SK-N-SH (cell line): ENCODE data around the gene GCLC.

ENCODE experiments used
- CTCF ChIP-seq: fragments of 200-600 bp; sonication (generic); IDR thresholded peaks from 2 replicates; pipeline ENCODE4 v1.6.1; 2017; ENCODE audit warnings: antibody characterized with exemption, mild to moderate bottlenecking, moderate library complexity
- EP300 ChIP-seq, 2 experiments: IDR thresholded peaks; 2 replicates each; pipeline versions ENCODE4 v1.4.0 to v1.6.1; 2012; ENCODE audit warnings: borderline replicate concordance in 1 of 2, low read depth in 1 of 2, low read length in 1 of 2
- EZH2phosphoT487 ChIP-seq: fragments of 200-600 bp; sonication (generic); IDR thresholded peaks from 2 replicates; pipeline ENCODE4 v1.6.1; 2017; ENCODE audit warnings: low read depth, mixed run types, mild to moderate bottlenecking, antibody characterized with exemption, moderate library complexity, borderline replicate concordance
- JUND ChIP-seq: IDR thresholded peaks from 2 replicates; pipeline ENCODE4 v1.4.0; 2012
- MAX ChIP-seq: IDR thresholded peaks from 2 replicates; pipeline ENCODE4 v1.4.0; 2012; ENCODE audit warnings: low read depth
- MXI1 ChIP-seq: IDR thresholded peaks from 2 replicates; pipeline ENCODE4 v1.6.1; 2012; ENCODE audit warnings: mild to moderate bottlenecking, low read depth, low read length, improper control_type of control experiment
- NFIC ChIP-seq: IDR thresholded peaks from 2 replicates; pipeline ENCODE4 v1.4.0; 2012; ENCODE audit warnings: borderline replicate concordance
- NRF1 ChIP-seq: IDR thresholded peaks from 2 replicates; pipeline ENCODE4 v1.6.1; 2012; ENCODE audit warnings: low read depth, mild to moderate bottlenecking, low read length
- POLR2AphosphoS5 ChIP-seq: IDR thresholded peaks from 2 replicates; pipeline ENCODE4 v1.6.1; 2012; ENCODE audit warnings: low read depth, low read length
- RAD21 ChIP-seq: IDR thresholded peaks from 2 replicates; pipeline ENCODE4 v1.6.1; 2012; ENCODE audit warnings: mild to moderate bottlenecking, low read length
- RCOR1 ChIP-seq: fragments of 150-350 bp; IDR thresholded peaks from 2 replicates; pipeline ENCODE4 v1.6.1; 2017; ENCODE audit warnings: antibody characterized with exemption, low read length
- REST ChIP-seq: IDR thresholded peaks from 2 replicates; pipeline ENCODE4 v1.6.1; 2012; ENCODE audit warnings: mild to moderate bottlenecking, low read depth, low read length, moderate library complexity
- SMC3 ChIP-seq: IDR thresholded peaks from 2 replicates; pipeline ENCODE4 v1.6.1; 2012; ENCODE audit warnings: low read depth, low read length, improper control_type of control experiment

- TF ChIP-seq CTCF (no peak), REST (no peak), RAD21 (no peak), EZH2phosphoT487 (no peak), POLR2AphosphoS5 (no peak), MAX (no peak), SMC3 (no peak), NRF1 (no peak), MXI1 (no peak), EP300 (IDR thresholded peaks at IDR 0.05; ENCODE audit: borderline replicate concordance in 1 of 2, low read depth in 1 of 2, low read length in 1 of 2) (no peak), NFIC (no peak), RCOR1 (no peak), JUND (no peak)
Measured at GRCh38 chr6:53582963-53583362, 38.1 kb upstream of the GCLC start.
